CD14-positive monocyte (primary cell): Measurements from ENCODE around the gene FOXK2. TPM values are rescaled to one million over a fixed set of nuclear protein-coding genes. Genes with fewer than 3 reads are reported as not detected.

Experiments
- DNase-seq, 3 donors: peaks; one replicate each; pipeline ENCODE4 v3.0.0-alpha.2; 2011 to 2022
- H2AFZ ChIP-seq: 2 replicates; pipeline ENCODE4 v1.6.0; 2012; ENCODE audit warnings: mild to moderate bottlenecking, low read depth, low read length, inconsistent platforms; ENCODE audit not compliant: insufficient read depth, poor library complexity, severe bottlenecking
- H3K27ac ChIP-seq, 2 donors: 1 replicate in 1 of 2; 2 replicates in 1 of 2; pipeline ENCODE4 v1.5.1; 2012 to 2013; ENCODE audit warnings: low read length in 2 of 2, control low read depth in 1 of 2, inconsistent platforms in 1 of 2, low read depth in 1 of 2, mild to moderate bottlenecking in 1 of 2
- H3K27me3 ChIP-seq, 2 donors: one replicate each; pipeline versions ENCODE4 v1.6.0 to v1.6.1; 2011 to 2013; ENCODE audit warnings: low read length in 2 of 2; ENCODE audit not compliant: control insufficient read depth in 2 of 2, insufficient read depth in 2 of 2
- H3K36me3 ChIP-seq, 2 donors: replicated peaks in 1 of 2; 1 replicate in 1 of 2; 2 replicates in 1 of 2; pipeline versions ENCODE4 v1.5.1 to v1.6.1; 2012 to 2013; ENCODE audit warnings: low read length in 2 of 2, control low read depth in 1 of 2, inconsistent platforms in 1 of 2, mild to moderate bottlenecking in 1 of 2; ENCODE audit not compliant: insufficient read depth in 2 of 2, control insufficient read depth in 1 of 2
- H3K4me1 ChIP-seq, 2 donors: 1 replicate in 1 of 2; 2 replicates in 1 of 2; pipeline versions ENCODE4 v1.5.1 to v1.6.1; 2012 to 2013; ENCODE audit warnings: low read length in 2 of 2, control low read depth in 1 of 2, inconsistent platforms in 1 of 2, mild to moderate bottlenecking in 1 of 2, moderate library complexity in 1 of 2; ENCODE audit not compliant: insufficient read depth in 2 of 2, control insufficient read depth in 1 of 2
- H3K4me2 ChIP-seq: replicated peaks from 2 replicates; pipeline ENCODE3; 2012; ENCODE audit warnings: low read length, moderate library complexity, mild to moderate bottlenecking; ENCODE audit not compliant: poor library complexity, severe bottlenecking; ENCODE audit errors: extremely low read depth
- H3K4me3 ChIP-seq, 3 experiments: fragments of 200-600 bp in 1 of 3; sonication (generic) in 1 of 3; replicated peaks in 1 of 3; 1 replicate in 2 of 3; 2 replicates in 1 of 3; pipeline ENCODE4 v1.5.1; 2011 to 2013; ENCODE audit warnings: low read length in 3 of 3, mild to moderate bottlenecking in 3 of 3, control low read depth in 2 of 3, low read depth in 2 of 3, inconsistent platforms in 1 of 3, moderate library complexity in 1 of 3
- H3K79me2 ChIP-seq: 2 replicates; pipeline ENCODE4 v1.6.0; 2012; ENCODE audit warnings: mild to moderate bottlenecking, control low read depth, inconsistent platforms, low read length, moderate library complexity; ENCODE audit not compliant: insufficient read depth
- H3K9ac ChIP-seq: 2 replicates; pipeline ENCODE4 v1.6.0; 2017; ENCODE audit warnings: low read length, mild to moderate bottlenecking; ENCODE audit not compliant: insufficient read depth, poor library complexity, severe bottlenecking
- H3K9me3 ChIP-seq, 2 donors: replicated peaks in 1 of 2; 1 replicate in 1 of 2; 2 replicates in 1 of 2; pipeline versions ENCODE4 v1.5.1 to v1.6.1; 2012 to 2013; ENCODE audit warnings: low read length in 2 of 2, control low read depth in 1 of 2; ENCODE audit not compliant: control insufficient read depth in 1 of 2, insufficient read depth in 1 of 2
- H4K20me1 ChIP-seq: 2 replicates; pipeline ENCODE4 v1.6.0; 2012; ENCODE audit warnings: mild to moderate bottlenecking, low read length, control low read depth, moderate library complexity; ENCODE audit not compliant: insufficient read depth
- H3K27ac Mint-ChIP-seq, 7 donors: one replicate each; pipeline ENCODE4 v1.8.0; 2020; ENCODE audit warnings: mild to moderate bottlenecking in 7 of 7, mixed read lengths in 7 of 7, moderate library complexity in 6 of 7, inconsistent platforms in 2 of 7
- H3K27me3 Mint-ChIP-seq, 3 donors: one replicate each; pipeline ENCODE4 v1.8.0; 2021 to 2022; ENCODE audit warnings: low read depth in 3 of 3, mild to moderate bottlenecking in 3 of 3, mixed read lengths in 3 of 3, moderate library complexity in 3 of 3, inconsistent platforms in 1 of 3
- H3K36me3 Mint-ChIP-seq, 2 donors: one replicate each; pipeline ENCODE4 v1.8.0; 2020; ENCODE audit warnings: mixed read lengths in 2 of 2, inconsistent platforms in 1 of 2, mild to moderate bottlenecking in 1 of 2
- H3K4me1 Mint-ChIP-seq: one replicate; pipeline ENCODE4 v1.8.0; 2020; ENCODE audit warnings: mild to moderate bottlenecking, mixed read lengths
- H3K4me3 Mint-ChIP-seq, 2 donors: one replicate each; pipeline ENCODE4 v1.8.0; 2020; ENCODE audit warnings: mild to moderate bottlenecking in 2 of 2, mixed read lengths in 2 of 2, moderate library complexity in 1 of 2
- H3K9me3 Mint-ChIP-seq, 7 donors: one replicate each; pipeline ENCODE4 v1.8.0; 2020 to 2022; ENCODE audit warnings: mixed read lengths in 7 of 7, mild to moderate bottlenecking in 6 of 7, moderate library complexity in 6 of 7, inconsistent platforms in 2 of 7
- CTCF ChIP-seq: fragments of 200-600 bp; IDR thresholded peaks from one replicate; pipeline ENCODE4 v1.8.0; 2022; ENCODE audit warnings: antibody characterized with exemption, mild to moderate bottlenecking
- WGBS: methylation state at CpG from one replicate; pipeline ENCODE4 v1.1.5; 2013; ENCODE audit warnings: missing lambda C conversion rate; ENCODE audit not compliant: insufficient coverage; 5-methylcytosine and 5-hydroxymethylcytosine counted together
- intact Hi-C, 2 donors: fragments of 100-400 bp; cut with micrococcal nuclease; formaldehyde crosslinking; loops; one replicate each; pipeline versions ENCODE4 v1.15.0 to v1.15.1; 2023
- polyA plus RNA-seq, 3 donors: library from polyadenylated mRNA; depleted of rRNA in 1 of 3; unstranded in 2 of 3; stranded (reverse) in 1 of 3; fragments of 300-500 nt in 2 of 3; fragments of >200 nt in 1 of 3; fragmentation: Illumina TruSeq in 2 of 3; gene quantifications; 1 replicate in 2 of 3; 2 replicates in 1 of 3; pipeline ENCODE4 v1.2.3, GENCODE V29; 2012 to 2021

FOXK2 gene
- polyA plus RNA-seq, 3 donors: 3.5 to 18.4 (median 4.7) TPM

- H3K27ac ChIP-seq: no peak overlapping the region
- no peak overlapping the region for H3K4me3 ChIP-seq
- H3K27ac Mint-ChIP-seq: peak overlapping the region in 1 of 7 donors; percentile 63
- H3K27me3 Mint-ChIP-seq: peaks cover 0 to 1% (median 0%) of the 10 kb centered on the region in 3 donors
- peaks cover 21 to 63% of the 10 kb centered on the region in 2 donors for H3K36me3 Mint-ChIP-seq
- H3K4me3 Mint-ChIP-seq: no peak overlapping the region
- H3K27me3 ChIP-seq: no peaks in the 10 kb centered on the region
- H3K79me2 ChIP-seq: no peaks in the 10 kb centered on the region
- no peaks in the 10 kb centered on the region for H4K20me1 ChIP-seq
- no peak overlapping the region for H3K9ac ChIP-seq
- no peak overlapping the region for H2AFZ ChIP-seq
- no peak overlapping the region for H3K4me2 ChIP-seq
- 93% methylated on average over 19 of the region's 21 CpGs for WGBS
- intact Hi-C loops: no loop called here
- no peak for TF ChIP-seq CTCF
- H3K9me3 Mint-ChIP-seq: no peaks in the 10 kb centered on the region
- DNase-seq: no peak
- no peaks in the 10 kb centered on the region for H3K9me3 ChIP-seq
- peaks cover 32 to 36% of the 10 kb centered on the region in 2 donors for H3K4me1 ChIP-seq
- peaks cover 40 to 53% of the 10 kb centered on the region in 2 donors for H3K36me3 ChIP-seq
- peaks cover 38% of the 10 kb centered on the region for H3K4me1 Mint-ChIP-seq
Observed at GRCh38 chr17:82595893-82596292, 76.4 kb downstream of the FOXK2 start.

- no peaks in the 10 kb centered on the region for H3K9me3 Mint-ChIP-seq
- no peak overlapping the region for H3K4me3 Mint-ChIP-seq
- no peak overlapping the region for H3K4me3 ChIP-seq
- intact Hi-C loops: no loop called here
- H3K9me3 ChIP-seq: no peaks in the 10 kb centered on the region
- no peak for TF ChIP-seq CTCF
- no peak overlapping the region for H3K27ac ChIP-seq
- H3K4me1 Mint-ChIP-seq: peaks cover 34% of the 10 kb centered on the region
- no peak overlapping the region for H3K4me2 ChIP-seq
- H3K27me3 Mint-ChIP-seq: peaks cover 0 to 1% (median 0%) of the 10 kb centered on the region in 3 donors
- 86% methylated on average over 16 of the region's 16 CpGs for WGBS
- no peaks in the 10 kb centered on the region for H3K27me3 ChIP-seq
- H3K79me2 ChIP-seq: no peaks in the 10 kb centered on the region
- no peak for DNase-seq
- H3K36me3 ChIP-seq: peaks cover 44 to 57% of the 10 kb centered on the region in 2 donors
- H3K36me3 Mint-ChIP-seq: peaks cover 25 to 67% of the 10 kb centered on the region in 2 donors
- no peaks in the 10 kb centered on the region for H4K20me1 ChIP-seq
- peak overlapping the region in 2 of 7 donors; percentile 14 to 63 for H3K27ac Mint-ChIP-seq
- H2AFZ ChIP-seq: no peak overlapping the region
- peaks cover 28 to 32% of the 10 kb centered on the region in 2 donors for H3K4me1 ChIP-seq
- H3K9ac ChIP-seq: no peak overlapping the region
Observed at GRCh38 chr17:82596296-82596695, 76.8 kb downstream of the FOXK2 start.
